Uterus (tissue), 4 donors: ENCODE data around the gene LEFTY2. TPM values are rescaled to one million over a fixed set of nuclear protein-coding genes. Genes with fewer than 3 reads are reported as not detected.

Experiments
- DNase-seq, 2 donors: peaks; one replicate each; pipeline ENCODE4 v3.0.0-alpha.2; 2019 to 2020
- H3K27ac ChIP-seq, 2 donors: fragments of 200-600 bp; sonication (generic); 1 replicate in 1 of 2; 2 replicates in 1 of 2; pipeline ENCODE4 v1.5.1; 2016 to 2018
- H3K27me3 ChIP-seq, 2 donors: fragments of 200-600 bp; sonication (generic); one replicate each; pipeline ENCODE4 v1.5.1; 2018 to 2019; ENCODE audit warnings: control low read depth in 1 of 2
- H3K36me3 ChIP-seq, 2 donors: fragments of 200-600 bp; sonication (generic); one replicate each; pipeline ENCODE4 v1.5.1; 2019; ENCODE audit warnings: control low read depth in 1 of 2
- H3K4me1 ChIP-seq, 2 donors: fragments of 200-600 bp; sonication (generic); one replicate each; pipeline ENCODE4 v1.5.1; 2018 to 2019; ENCODE audit warnings: control low read depth in 1 of 2
- H3K4me3 ChIP-seq, 2 donors: fragments of 200-600 bp; sonication (generic); 1 replicate in 1 of 2; 2 replicates in 1 of 2; pipeline ENCODE4 v1.5.1; 2018 to 2019; ENCODE audit warnings: mild to moderate bottlenecking in 1 of 2
- H3K9me3 ChIP-seq, 2 donors: fragments of 200-600 bp; sonication (generic); one replicate each; pipeline ENCODE4 v1.5.1; 2019; ENCODE audit warnings: control low read depth in 1 of 2
- CTCF ChIP-seq, 4 experiments: fragments of 200-600 bp in 2 of 4; fragments of 450-650 bp in 2 of 4; sonication (generic) in 2 of 4; IDR thresholded peaks; one replicate each; pipeline ENCODE4 v1.5.1; 2016 to 2019; ENCODE audit warnings: antibody characterized with exemption in 4 of 4, mild to moderate bottlenecking in 2 of 4, moderate library complexity in 1 of 4
- POLR2A ChIP-seq, 2 donors: fragments of 450-650 bp; IDR thresholded peaks; one replicate each; pipeline ENCODE4 v1.6.1; 2016; ENCODE audit warnings: antibody characterized with exemption in 2 of 2, mild to moderate bottlenecking in 1 of 2, moderate library complexity in 1 of 2
- intact Hi-C: fragments of 100-400 bp; cut with DNase I; formaldehyde crosslinking; loops from one replicate; pipeline ENCODE4 v1.15.1; 2023; ENCODE audit warnings: low total_unique reads
- total RNA-seq, 4 donors: library from RNA; depleted of rRNA in 3 of 4; stranded (reverse); fragments of >200 nt in 3 of 4; gene quantifications; one replicate each; pipeline versions ENCODE4 v1.1.0 to v1.2.4, GENCODE V29; 2014 to 2023
- donor health status: DM: yes; HTN: yes; CAD: no.

LEFTY2 gene
- total RNA-seq, 4 donors from 2014 or later, result 6.1 to 41.6 (median 29.5) TPM

- Histone ChIP-seq H3K27me3 (no peaks in the 10 kb centered on the region), H3K27ac (peak overlapping the region in 1 of 2 donors; percentile 44), H3K9me3 (no peaks in the 10 kb centered on the region), H3K36me3 (no peaks in the 10 kb centered on the region), H3K4me3 (no peak overlapping the region), H3K4me1 (peaks cover 8 to 21% of the 10 kb centered on the region in 2 donors)
- intact Hi-C loops, result no loop called here
- no peak for DNase-seq
- TF ChIP-seq CTCF (IDR thresholded peaks at IDR 0.05) (no peak), POLR2A (IDR thresholded peaks at IDR 0.05) (no peak)
These were observed 3.9 kb upstream of the LEFTY2 start for GRCh38 chr1:225944951-225945350.

- no peaks in the 10 kb centered on the region for H3K27me3 ChIP-seq
- peak overlapping the region in 1 of 2 donors; percentile 44 for H3K27ac ChIP-seq
- no peaks in the 10 kb centered on the region for H3K9me3 ChIP-seq
- H3K4me3 ChIP-seq, result no peak overlapping the region
- TF ChIP-seq CTCF (IDR thresholded peaks at IDR 0.05) (no peak), POLR2A (IDR thresholded peaks at IDR 0.05) (no peak)
- no peak for DNase-seq
- intact Hi-C loops, result no loop called here
- no peaks in the 10 kb centered on the region for H3K36me3 ChIP-seq
- H3K4me1 ChIP-seq, result peaks cover 8 to 21% of the 10 kb centered on the region in 2 donors
These were observed 3.4 kb upstream of the LEFTY2 start for GRCh38 chr1:225944387-225944786.

- TF ChIP-seq CTCF (IDR thresholded peaks at IDR 0.05), result no peak
- no peak for TF ChIP-seq POLR2A (IDR thresholded peaks at IDR 0.05)
- no peak overlapping the region for H3K4me3 ChIP-seq
- H3K4me1 ChIP-seq, result peaks cover 8 to 21% of the 10 kb centered on the region in 2 donors
- H3K9me3 ChIP-seq, result no peaks in the 10 kb centered on the region
- H3K36me3 ChIP-seq, result no peaks in the 10 kb centered on the region
- H3K27me3 ChIP-seq, result no peaks in the 10 kb centered on the region
- intact Hi-C loops, result no loop called here
- no peak for DNase-seq
- peak overlapping the region in 1 of 2 donors; percentile 95 for H3K27ac ChIP-seq
These were observed 2.6 kb upstream of the LEFTY2 start for GRCh38 chr1:225943582-225943981.

- no peak for DNase-seq
- Histone ChIP-seq H3K36me3 (no peaks in the 10 kb centered on the region), H3K27ac (peak overlapping the region; percentile 95), H3K4me3 (no peak overlapping the region), H3K27me3 (no peaks in the 10 kb centered on the region), H3K4me1 (peaks cover 8 to 21% of the 10 kb centered on the region in 2 donors), H3K9me3 (no peaks in the 10 kb centered on the region)
- TF ChIP-seq CTCF (IDR thresholded peaks at IDR 0.05) (no peak), POLR2A (IDR thresholded peaks at IDR 0.05) (no peak)
- intact Hi-C loops, result no loop called here
These were observed 1.6 kb upstream of the LEFTY2 start for GRCh38 chr1:225942574-225942973.

GRCh38 chr1:225941942-225942222 lies 862 bp upstream of the LEFTY2 start:
- intact Hi-C loops, result no loop called here
- TF ChIP-seq POLR2A (IDR thresholded peaks at IDR 0.05), result no peak
- TF ChIP-seq CTCF (IDR thresholded peaks at IDR 0.05), result no peak
- no peaks in the 10 kb centered on the region for H3K27me3 ChIP-seq
- H3K4me1 ChIP-seq, result peaks cover 8 to 21% of the 10 kb centered on the region in 2 donors
- H3K27ac ChIP-seq, result peak overlapping the region; percentile 95
- no peaks in the 10 kb centered on the region for H3K36me3 ChIP-seq
- H3K9me3 ChIP-seq, result no peaks in the 10 kb centered on the region
- no peak for DNase-seq
- H3K4me3 ChIP-seq, result no peak overlapping the region
